ENCODE data around the gene PLA2R1.

DNA sequence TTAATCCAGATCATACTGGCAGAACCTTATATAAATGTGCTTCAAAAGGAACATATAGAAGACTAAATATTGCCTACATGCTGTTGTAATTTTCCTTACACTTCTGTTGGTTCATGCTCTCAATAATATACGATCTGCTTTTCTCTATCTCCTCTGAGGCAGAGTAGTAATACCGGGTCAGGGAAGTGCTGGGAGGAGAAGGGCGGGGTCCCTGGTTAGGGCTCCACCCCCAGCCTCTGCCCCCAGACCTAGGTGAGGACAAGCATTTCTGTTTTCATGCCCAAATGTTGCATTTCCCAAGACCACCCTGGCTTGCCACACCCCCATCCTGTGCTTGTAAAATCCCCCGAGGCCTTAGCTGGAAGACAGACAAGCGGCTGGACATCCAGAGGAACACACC, 55.3 kb downstream of the PLA2R1 start:
- TF ChIP-seq, protein P1, sequence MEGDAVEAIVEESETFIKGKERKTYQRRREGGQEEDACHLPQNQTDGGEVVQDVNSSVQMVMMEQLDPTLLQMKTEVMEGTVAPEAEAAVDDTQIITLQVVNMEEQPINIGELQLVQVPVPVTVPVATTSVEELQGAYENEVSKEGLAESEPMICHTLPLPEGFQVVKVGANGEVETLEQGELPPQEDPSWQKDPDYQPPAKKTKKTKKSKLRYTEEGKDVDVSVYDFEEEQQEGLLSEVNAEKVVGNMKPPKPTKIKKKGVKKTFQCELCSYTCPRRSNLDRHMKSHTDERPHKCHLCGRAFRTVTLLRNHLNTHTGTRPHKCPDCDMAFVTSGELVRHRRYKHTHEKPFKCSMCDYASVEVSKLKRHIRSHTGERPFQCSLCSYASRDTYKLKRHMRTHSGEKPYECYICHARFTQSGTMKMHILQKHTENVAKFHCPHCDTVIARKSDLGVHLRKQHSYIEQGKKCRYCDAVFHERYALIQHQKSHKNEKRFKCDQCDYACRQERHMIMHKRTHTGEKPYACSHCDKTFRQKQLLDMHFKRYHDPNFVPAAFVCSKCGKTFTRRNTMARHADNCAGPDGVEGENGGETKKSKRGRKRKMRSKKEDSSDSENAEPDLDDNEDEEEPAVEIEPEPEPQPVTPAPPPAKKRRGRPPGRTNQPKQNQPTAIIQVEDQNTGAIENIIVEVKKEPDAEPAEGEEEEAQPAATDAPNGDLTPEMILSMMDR (IDR thresholded peaks at IDR 0.05; ENCODE audit: poor library complexity) = no peak
- TF ChIP-seq EZH2 (IDR thresholded peaks at IDR 0.05; ENCODE audit: borderline replicate concordance) = no peak
- TF ChIP-seq EZH2phosphoT487 (IDR thresholded peaks at IDR 0.05; ENCODE audit: low read depth, severe bottlenecking, unreplicated experiment) = no peak

Data from hepatocyte (in vitro differentiated cells).